ENCODE results near the gene IFNA7. TPM values are rescaled to one million over a fixed set of nuclear protein-coding genes. Genes with fewer than 3 reads are reported as not detected.

The IFNA7 gene
- total and polyA plus RNA-seq, 2 of the 4 experiments (the other 2 are of a cell fraction), result not detected

DNA sequence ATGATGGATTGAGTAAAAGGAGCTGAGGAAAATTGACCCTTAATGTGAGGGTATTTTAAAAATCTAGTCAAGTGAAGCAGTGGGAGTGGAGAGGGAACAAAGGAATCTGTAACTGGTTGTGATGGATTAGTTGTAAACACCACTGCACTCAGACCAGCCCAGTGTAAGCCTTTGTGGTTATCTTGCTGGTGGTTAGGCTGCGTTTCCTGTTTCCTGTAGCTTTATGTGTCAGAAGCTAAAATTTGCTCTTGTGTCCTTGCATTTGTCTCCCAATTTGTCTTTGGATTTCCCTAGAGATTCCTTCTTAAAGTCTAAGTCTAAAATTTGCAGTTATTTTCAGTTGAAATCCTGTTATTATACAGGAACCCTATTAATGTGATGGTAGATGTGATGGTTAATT is 41.8 kb downstream of the IFNA7 start:
- Histone ChIP-seq H2AK5ac (ENCODE audit: low read depth, low read length) (no peak overlapping the region), H3K9me1 (ENCODE audit: insufficient read depth, low read length) (no peaks in the 10 kb centered on the region), H3K27me3 (ENCODE audit: control insufficient read depth, insufficient read depth, low read length) (no peaks in the 10 kb centered on the region), H3K4me1 (ENCODE audit: control insufficient read depth, insufficient read depth, low read length) (no peaks in the 10 kb centered on the region), H2AFZ (replicated peaks; ENCODE audit: low read length, poor library complexity) (no peak overlapping the region), H3K79me1 (ENCODE audit: low read depth in 1 of 2, low read length in 2 of 2) (no peaks in the 10 kb centered on the region), H3K4me3 (ENCODE audit: insufficient read depth, low read depth, low read length) (no peak overlapping the region), H3K4ac (ENCODE audit: low read depth, low read length) (no peak overlapping the region), H3K18ac (ENCODE audit: low read depth, low read length) (no peak overlapping the region), H3K56ac (ENCODE audit: extremely low read depth, insufficient read depth, low read length) (no peak overlapping the region), H4K20me1 (ENCODE audit: insufficient read depth, low read length) (no peaks in the 10 kb centered on the region), H2BK5ac (ENCODE audit: low read depth, low read length, poor library complexity, severe bottlenecking) (no peak overlapping the region), H3K36me3 (ENCODE audit: control insufficient read depth, insufficient read depth, low read length) (no peaks in the 10 kb centered on the region), H2BK20ac (ENCODE audit: low read depth, low read length) (no peak overlapping the region), H3K9ac (ENCODE audit: low read depth, low read length) (no peak overlapping the region), H3K23ac (ENCODE audit: low read depth, low read length) (no peak overlapping the region), H3K27ac (ENCODE audit: insufficient read depth, low read length) (no peak overlapping the region), H2BK120ac (ENCODE audit: low read depth, low read length) (no peak overlapping the region), H2BK15ac (ENCODE audit: low read depth, low read length) (no peak overlapping the region), H2AK9ac (replicated peaks; ENCODE audit: low read depth, low read length, poor library complexity) (no peak overlapping the region), H4K8ac (ENCODE audit: low read depth in 2 of 2, low read length in 2 of 2) (no peak overlapping the region), H4K5ac (ENCODE audit: low read depth, low read length) (no peak overlapping the region), H3K14ac (replicated peaks; ENCODE audit: low read depth, low read length) (no peak overlapping the region), H3K4me2 (ENCODE audit: low read depth, low read length) (no peak overlapping the region), H3K9me3 (ENCODE audit: control insufficient read depth, insufficient read depth, low read length) (no peaks in the 10 kb centered on the region), H4K91ac (ENCODE audit: insufficient read depth, low read depth, low read length) (no peak overlapping the region)
- DNase-seq (no peak), ATAC-seq (ENCODE audit: low read depth) (no peak)
- dilution Hi-C loops (cut with HindIII; ENCODE audit: low sequenced_read_pairs, unreplicated experiment), result no loop called here
- no peak for TF ChIP-seq BHLHE40 (IDR thresholded peaks at IDR 0.05; ENCODE audit: low read depth, low read length)
- no peak for TF ChIP-seq SMC3 (IDR thresholded peaks at IDR 0.05; ENCODE audit: low read depth, low read length)
- TF ChIP-seq RFX5 (IDR thresholded peaks at IDR 0.05; ENCODE audit: low read depth, low read length), result no peak
- no peak for TF ChIP-seq MXI1 (IDR thresholded peaks at IDR 0.05; ENCODE audit: borderline replicate concordance, low read depth, low read length)
- no peak for TF ChIP-seq RCOR1 (IDR thresholded peaks at IDR 0.05; ENCODE audit: insufficient replicate concordance, low read length)
- no peak for TF ChIP-seq MAFK (IDR thresholded peaks at IDR 0.05; ENCODE audit: low read depth, low read length)
- intact Hi-C loops (cut with micrococcal nuclease), result no loop called here
- ChIA-PET POLR2A (ENCODE audit: unreplicated experiment) (no interaction called here), CTCF (no interaction called here)
- WGBS, 2 experiments (ENCODE audit: extremely low coverage in 2 of 2, insufficient read length in 1 of 2), result no CpG with 5 or more reads among the region's 1 CpG
- no TSS peak for BruUV-seq (replicated peaks)
- in situ Hi-C loops (cut with MboI; ENCODE audit: low sequenced_read_pairs), result no loop called here
